Loucy (cell line): Measurements from ENCODE around the gene PDE2A.

ENCODE experiments used
- EZH2phosphoT487 ChIP-seq: fragments of 200-600 bp; IDR thresholded peaks from 2 replicates; pipeline ENCODE4 v1.6.1; 2018; ENCODE audit warnings: antibody characterized with exemption, mild to moderate bottlenecking, moderate library complexity, borderline replicate concordance
- TF ChIP-seq, protein P1 (sequence below): fragments of 200-600 bp; sonication (generic); conservative IDR thresholded peaks from 2 replicates; pipeline ENCODE4 v1.5.1; 2014; ENCODE audit warnings: mild to moderate bottlenecking, antibody characterized with exemption, low read length

DNA sequence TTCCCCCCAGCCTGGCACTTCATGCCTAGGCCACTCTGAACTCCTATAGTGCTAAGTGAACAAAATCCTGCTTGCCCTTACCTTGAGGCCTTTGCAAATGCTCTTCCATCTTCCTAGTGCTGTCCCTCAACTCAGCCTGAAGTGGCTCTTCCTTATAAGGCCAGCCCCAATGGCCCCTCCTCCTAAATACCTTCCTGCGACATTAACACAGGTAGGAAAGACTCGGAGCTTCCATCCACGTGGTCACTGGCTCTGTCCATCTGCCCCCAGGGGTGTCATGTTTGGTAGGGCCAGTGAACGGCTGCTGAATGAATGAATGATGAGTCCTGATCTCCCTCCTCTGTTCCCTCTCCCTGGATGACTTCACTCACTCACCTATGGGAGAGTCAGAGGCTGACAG lies 4.2 kb downstream of the PDE2A start:
- TF ChIP-seq, protein P1, sequence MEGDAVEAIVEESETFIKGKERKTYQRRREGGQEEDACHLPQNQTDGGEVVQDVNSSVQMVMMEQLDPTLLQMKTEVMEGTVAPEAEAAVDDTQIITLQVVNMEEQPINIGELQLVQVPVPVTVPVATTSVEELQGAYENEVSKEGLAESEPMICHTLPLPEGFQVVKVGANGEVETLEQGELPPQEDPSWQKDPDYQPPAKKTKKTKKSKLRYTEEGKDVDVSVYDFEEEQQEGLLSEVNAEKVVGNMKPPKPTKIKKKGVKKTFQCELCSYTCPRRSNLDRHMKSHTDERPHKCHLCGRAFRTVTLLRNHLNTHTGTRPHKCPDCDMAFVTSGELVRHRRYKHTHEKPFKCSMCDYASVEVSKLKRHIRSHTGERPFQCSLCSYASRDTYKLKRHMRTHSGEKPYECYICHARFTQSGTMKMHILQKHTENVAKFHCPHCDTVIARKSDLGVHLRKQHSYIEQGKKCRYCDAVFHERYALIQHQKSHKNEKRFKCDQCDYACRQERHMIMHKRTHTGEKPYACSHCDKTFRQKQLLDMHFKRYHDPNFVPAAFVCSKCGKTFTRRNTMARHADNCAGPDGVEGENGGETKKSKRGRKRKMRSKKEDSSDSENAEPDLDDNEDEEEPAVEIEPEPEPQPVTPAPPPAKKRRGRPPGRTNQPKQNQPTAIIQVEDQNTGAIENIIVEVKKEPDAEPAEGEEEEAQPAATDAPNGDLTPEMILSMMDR, result no peak
- no peak for TF ChIP-seq EZH2phosphoT487
